Neutrophil (primary cell): ENCODE data around the gene C5orf47.

ENCODE experiments used
- H3K27ac ChIP-seq: fragments of 200-600 bp; sonication (generic); 2 replicates; pipeline ENCODE4 v1.5.1; 2016; ENCODE audit warnings: mild to moderate bottlenecking, moderate library complexity
- H3K27me3 ChIP-seq: fragments of 200-600 bp; sonication (generic); 2 replicates; pipeline ENCODE4 v1.6.0; 2016; ENCODE audit warnings: mild to moderate bottlenecking
- H3K36me3 ChIP-seq: fragments of 200-600 bp; sonication (generic); 2 replicates; pipeline ENCODE4 v1.5.1; 2017
- H3K4me1 ChIP-seq, 2 experiments: fragments of 200-600 bp in 1 of 2; sonication (generic) in 1 of 2; 1 replicate in 1 of 2; 2 replicates in 1 of 2; pipeline versions ENCODE4 v1.5.1 to v1.6.1; 2013 to 2016; ENCODE audit warnings: low read depth in 1 of 2, low read length in 1 of 2, mild to moderate bottlenecking in 1 of 2, moderate library complexity in 1 of 2; ENCODE audit not compliant: control insufficient read depth in 1 of 2, insufficient read depth in 1 of 2
- H3K4me3 ChIP-seq, 2 experiments: fragments of 200-600 bp in 1 of 2; sonication (generic) in 1 of 2; 1 replicate in 1 of 2; 2 replicates in 1 of 2; pipeline ENCODE4 v1.5.1; 2013 to 2016; ENCODE audit warnings: low read depth in 1 of 2, low read length in 1 of 2, mild to moderate bottlenecking in 1 of 2, moderate library complexity in 1 of 2
- H3K9me3 ChIP-seq: fragments of 200-600 bp; sonication (generic); 2 replicates; pipeline ENCODE4 v1.5.1; 2016
- CTCF ChIP-seq: fragments of 200-600 bp; sonication (generic); IDR thresholded peaks from 2 replicates; pipeline ENCODE4 v1.5.1; 2016; ENCODE audit warnings: antibody characterized with exemption

Gene C5orf47, protein sequence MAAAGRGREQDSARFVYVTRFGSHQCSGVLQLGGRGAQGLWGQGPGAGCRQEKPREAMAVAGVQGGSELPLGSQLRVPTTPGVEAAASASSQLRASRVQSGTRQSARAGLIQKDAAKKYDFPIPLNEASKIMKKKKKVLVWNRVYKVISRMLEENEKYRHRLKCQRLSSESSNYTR

DNA sequence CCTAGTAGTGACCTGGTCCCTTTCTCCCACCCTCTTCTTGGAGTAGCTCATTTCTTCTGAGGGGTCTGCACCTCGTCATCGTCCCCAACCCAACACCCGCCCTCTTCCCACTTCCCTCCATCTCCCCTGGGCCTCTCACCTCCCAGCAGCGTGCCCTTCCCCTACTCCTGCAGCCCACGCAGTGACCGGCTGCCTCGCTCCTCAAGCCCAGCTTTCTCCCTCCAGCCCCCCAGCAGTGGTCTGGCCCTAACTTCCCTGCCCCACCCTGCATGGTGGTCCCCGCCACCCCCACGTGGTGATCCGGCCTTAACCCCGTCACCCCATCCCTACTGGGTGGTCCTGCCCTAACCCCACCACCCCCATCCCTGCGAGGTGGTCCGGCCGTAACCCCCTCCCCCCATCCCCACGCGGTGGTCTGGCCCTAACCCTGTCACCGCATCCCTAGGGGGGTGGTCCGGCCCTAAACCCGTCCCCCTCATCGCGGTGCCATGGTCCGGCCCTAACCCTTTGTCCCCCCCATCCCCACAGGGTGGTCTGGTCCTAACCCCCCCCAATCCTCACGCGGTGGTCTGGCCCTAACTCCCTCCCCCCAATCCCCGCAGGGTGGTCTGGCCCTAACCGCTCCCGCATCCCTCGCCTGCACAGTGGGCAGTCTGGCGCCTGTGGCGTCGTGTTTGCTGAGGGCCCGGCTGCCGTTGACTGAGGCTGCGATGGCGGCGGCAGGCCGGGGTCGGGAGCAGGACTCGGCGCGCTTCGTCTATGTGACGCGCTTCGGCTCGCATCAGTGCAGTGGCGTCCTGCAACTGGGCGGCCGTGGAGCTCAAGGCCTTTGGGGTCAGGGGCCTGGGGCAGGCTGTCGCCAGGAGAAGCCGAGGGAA is at the start of gene C5orf47:
Gene C5orf47 (plus strand): TSS at position 617 of the 878 bp plus-strand sequence. CDS start 94 bp downstream, at position 711.
- H3K27me3 ChIP-seq: peaks cover 40% of the 10 kb centered on the region
- TF ChIP-seq CTCF: no peak

GRCh38 chr5:173940269-173940668 is 48.7 kb upstream of the C5orf47 start:
- H3K27me3 ChIP-seq: no peaks in the 10 kb centered on the region
- peak overlapping the region; percentile 79 for H3K27ac ChIP-seq
- peaks cover 78 to 79% of the 10 kb centered on the region in 2 experiments for H3K4me1 ChIP-seq
- no peak overlapping the region for H3K4me3 ChIP-seq
- TF ChIP-seq CTCF: no peak
- peaks cover 9% of the 10 kb centered on the region for H3K36me3 ChIP-seq
- no peaks in the 10 kb centered on the region for H3K9me3 ChIP-seq

More for the DNA sequence above, at the start of gene C5orf47:
- H3K4me3 ChIP-seq: no peak within 1 kb of the TSS
- no peaks in the 10 kb centered on the region for H3K9me3 ChIP-seq
- no peak within 1 kb of the TSS for H3K27ac ChIP-seq
- no peaks in the 10 kb centered on the region for H3K36me3 ChIP-seq
- no peaks in the 10 kb centered on the region for H3K4me1 ChIP-seq

DNA sequence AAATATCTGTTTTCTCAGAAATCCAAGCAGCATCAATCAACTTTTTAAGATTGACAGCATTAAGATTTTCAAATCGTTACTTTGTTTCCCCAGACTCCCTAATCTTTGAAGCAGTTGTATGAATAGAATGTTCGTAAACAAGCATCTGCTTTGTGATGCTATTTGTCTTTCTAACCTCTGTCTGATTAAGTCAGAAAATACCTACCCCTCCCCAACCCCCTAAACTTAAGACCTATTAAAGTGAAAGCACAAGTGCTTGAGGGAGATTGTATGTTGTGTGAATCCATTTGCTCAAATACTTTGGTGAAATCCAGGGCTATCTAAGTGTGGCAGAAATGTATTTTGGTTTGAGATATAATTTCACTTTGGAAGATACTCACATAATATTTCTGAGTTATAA is 47.9 kb upstream of the C5orf47 start:
- Histone ChIP-seq H3K4me1 (peaks cover 75 to 77% of the 10 kb centered on the region in 2 experiments), H3K36me3 (peaks cover 17% of the 10 kb centered on the region), H3K27ac (peak overlapping the region; percentile 79), H3K4me3 (no peak overlapping the region), H3K9me3 (no peaks in the 10 kb centered on the region), H3K27me3 (no peaks in the 10 kb centered on the region)
- TF ChIP-seq CTCF: no peak

DNA sequence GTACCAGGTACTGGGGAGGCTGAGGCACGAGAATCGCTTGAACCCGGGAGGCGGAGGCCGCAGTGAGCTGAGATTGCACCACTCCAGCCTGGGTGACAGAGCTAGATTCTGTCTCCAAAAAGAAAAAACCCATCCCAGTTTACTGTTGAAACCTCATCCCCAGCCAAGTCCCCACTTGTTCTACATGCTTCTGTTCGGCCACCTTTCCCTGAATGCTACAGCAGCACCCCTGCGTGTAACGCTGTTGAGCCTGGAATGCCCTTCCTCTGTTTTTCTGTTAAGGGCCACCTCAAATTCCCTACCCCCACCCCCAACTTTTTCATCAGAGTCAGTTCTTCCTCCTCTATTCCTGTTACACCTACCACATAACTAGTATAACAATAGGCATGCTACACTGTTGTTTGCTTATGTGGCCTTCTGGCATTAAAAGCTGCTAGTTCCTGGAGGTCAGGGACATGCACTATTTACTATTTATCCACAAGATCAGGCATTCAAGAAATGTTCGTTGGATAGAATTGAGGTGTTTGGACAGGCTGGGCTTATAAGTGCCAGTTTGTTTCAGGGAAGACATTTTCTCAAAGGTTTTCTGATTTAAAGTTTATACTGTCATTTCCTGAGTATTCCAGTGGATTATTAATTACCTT is 47.1 kb upstream of the C5orf47 start:
- H3K27ac ChIP-seq: peak overlapping the region; percentile 79
- H3K4me3 ChIP-seq: peak overlapping the region in 1 of 2 experiments; percentile 10
- H3K4me1 ChIP-seq: peaks cover 67 to 69% of the 10 kb centered on the region in 2 experiments
- no peaks in the 10 kb centered on the region for H3K27me3 ChIP-seq
- TF ChIP-seq CTCF: no peak
- H3K9me3 ChIP-seq: no peaks in the 10 kb centered on the region
- peaks cover 25% of the 10 kb centered on the region for H3K36me3 ChIP-seq

DNA sequence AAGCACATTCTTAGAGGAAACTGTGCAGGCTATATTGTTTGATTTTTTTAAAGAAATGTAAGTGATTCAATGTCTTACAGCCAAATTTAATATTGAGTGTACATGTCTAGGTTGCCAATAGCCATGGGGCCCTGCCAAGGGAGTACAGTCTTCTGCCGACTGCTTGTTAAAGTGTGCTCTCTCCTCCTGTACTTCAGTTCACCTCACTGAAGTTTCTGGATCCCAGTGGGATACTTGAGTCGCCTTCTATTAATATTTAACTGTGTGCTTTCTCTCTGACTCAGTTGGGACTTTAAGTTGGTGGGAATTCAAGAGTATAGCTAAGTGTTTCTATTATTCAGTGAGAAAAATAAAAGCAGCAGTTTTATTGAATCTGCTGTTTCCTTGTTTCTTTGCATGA is 44.5 kb upstream of the C5orf47 start:
- H3K9me3 ChIP-seq: no peaks in the 10 kb centered on the region
- peaks cover 41 to 43% of the 10 kb centered on the region in 2 experiments for H3K4me1 ChIP-seq
- H3K36me3 ChIP-seq: peaks cover 50% of the 10 kb centered on the region
- TF ChIP-seq CTCF: no peak
- no peak overlapping the region for H3K27ac ChIP-seq
- H3K4me3 ChIP-seq: no peak overlapping the region
- H3K27me3 ChIP-seq: no peaks in the 10 kb centered on the region
